HG02571 (cell line): ENCODE results near the gene ATG2B.

Experiments
- ATAC-seq: cut with Tn5 transposase; IDR thresholded peaks from one replicate; pipeline ENCODE4 v1.9.1; 2021; ENCODE audit warnings: mild to moderate bottlenecking, moderate library complexity; ENCODE audit not compliant: unreplicated experiment

ATG2B gene

GRCh38 chr14:96274122-96274521, 89.0 kb downstream of the ATG2B start:
- ATAC-seq: no peak

DNA sequence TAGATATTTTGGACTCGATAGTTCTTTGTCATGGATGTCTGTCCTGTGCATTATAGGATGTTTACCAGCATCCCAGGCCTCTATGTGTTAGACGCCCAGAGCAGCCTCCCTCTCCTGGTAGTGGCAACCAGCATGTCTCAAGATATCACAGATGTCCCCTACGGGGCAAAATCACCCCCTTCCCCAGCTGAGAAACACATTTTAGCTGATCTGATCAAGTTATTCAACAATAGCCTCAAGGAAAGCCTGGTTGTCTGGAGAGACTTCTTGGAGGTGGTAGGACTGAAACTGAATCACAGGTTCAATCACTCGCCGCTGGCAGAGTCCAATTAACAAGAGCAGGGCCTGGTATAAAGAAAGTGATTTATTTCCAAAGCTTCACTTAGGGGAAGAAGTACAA, 89.5 kb downstream of the ATG2B start:
- no peak for ATAC-seq

GRCh38 chr14:96272777-96273473, 90.2 kb downstream of the ATG2B start:
- ATAC-seq: no peak

- ATAC-seq: no peak
Observed at GRCh38 chr14:96271421-96271762, 91.7 kb downstream of the ATG2B start.

GRCh38 chr14:96270565-96271420, 92.3 kb downstream of the ATG2B start:
- no peak for ATAC-seq

DNA sequence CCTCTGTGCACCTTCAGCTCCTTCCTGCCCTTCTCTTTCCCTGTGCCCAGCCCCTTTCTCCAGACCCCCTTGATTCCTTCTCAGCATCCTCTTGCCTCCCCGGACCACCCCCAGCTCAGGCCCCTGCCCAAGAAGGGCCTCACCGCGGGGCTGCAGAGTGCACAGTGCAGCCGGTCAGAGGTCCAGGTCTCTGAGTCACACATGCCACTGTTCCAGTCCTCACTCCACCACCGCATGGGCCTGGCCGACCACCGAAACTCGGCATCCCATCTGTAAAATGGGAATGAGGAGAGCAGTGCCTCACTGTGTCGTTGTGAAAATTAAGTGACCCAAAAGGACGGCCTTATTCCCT, 93.8 kb downstream of the ATG2B start:
- ATAC-seq: no peak

DNA sequence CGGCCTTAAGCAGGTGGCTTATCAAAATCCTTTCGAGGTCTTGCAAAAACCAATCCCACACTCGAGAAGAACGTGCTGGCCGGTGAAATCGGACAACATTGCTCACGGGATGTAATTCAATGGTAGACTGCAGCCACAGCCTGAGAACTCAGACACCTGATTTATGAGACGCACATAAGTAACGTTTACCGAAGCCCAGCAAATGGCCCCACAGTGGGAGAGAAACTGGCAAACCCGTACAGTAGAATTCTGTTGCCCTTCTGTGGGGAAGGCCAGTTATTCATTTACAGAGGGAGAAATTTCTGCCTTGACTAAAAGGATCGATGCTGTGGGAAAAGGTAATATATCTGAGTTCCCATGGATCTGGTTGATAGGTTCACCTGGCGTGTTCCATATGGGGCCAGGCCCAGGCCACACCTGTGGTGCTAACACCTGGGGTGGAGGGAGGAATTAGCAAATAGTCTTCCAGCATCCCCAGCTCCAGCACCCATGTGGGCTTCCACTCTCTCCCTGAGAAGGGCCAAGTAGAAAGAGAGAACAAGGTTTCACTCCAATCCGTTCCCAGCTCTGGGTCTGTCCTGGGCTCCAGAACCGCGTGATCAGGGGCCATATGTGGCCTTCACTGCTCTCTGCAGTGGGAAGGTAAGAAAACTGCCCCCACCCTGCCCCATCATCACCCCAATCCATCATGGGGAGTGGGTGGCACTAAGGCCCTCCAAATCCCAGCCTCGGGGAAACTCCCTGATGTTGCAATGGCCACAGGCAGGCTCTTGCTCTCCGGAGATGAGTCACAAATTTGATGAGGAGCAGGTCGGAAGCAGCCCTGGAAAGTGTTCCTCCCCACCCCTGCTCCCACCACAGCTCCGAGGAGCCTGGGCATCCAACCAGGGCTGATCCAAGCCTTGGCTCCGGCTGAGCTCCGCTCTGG, 94.4 kb downstream of the ATG2B start:
- no peak for ATAC-seq

- no peak for ATAC-seq
Observed at GRCh38 chr14:96267916-96268315, 95.2 kb downstream of the ATG2B start.

- no peak for ATAC-seq
Observed at GRCh38 chr14:96267336-96267735, 95.8 kb downstream of the ATG2B start.

DNA sequence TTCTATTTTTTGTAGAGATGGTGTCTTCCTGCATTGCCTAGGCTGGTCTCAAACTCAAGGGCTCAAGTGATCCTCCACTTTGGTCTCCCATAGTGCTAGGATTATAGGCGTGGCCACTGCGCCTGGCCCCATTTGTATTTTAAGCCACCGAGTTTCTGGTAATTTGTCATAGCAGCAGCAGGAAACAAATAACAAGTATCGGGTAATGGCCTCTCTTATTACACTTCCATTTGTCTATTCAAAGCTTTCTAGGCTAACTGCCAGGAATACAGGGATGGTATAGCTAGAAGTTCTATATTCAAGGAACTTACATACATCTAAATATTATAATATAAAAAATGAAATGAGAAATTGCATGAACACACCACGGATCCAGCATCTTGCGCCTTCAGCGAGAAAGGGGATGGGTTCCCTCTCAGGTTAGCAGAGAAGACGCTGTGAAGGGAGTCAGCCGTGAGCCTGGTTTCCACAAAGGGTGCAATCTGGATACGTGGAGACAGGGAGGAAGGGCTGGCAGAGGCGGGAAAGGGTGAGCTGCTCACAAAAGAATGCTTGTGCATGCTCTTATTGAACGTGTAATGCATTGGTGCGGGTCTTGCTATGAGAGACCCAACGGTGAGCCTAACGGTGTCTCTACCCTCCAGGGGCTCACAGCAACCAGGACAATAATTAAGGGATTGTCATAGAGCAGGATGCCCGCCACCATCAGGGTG, 97.6 kb downstream of the ATG2B start:
- no peak for ATAC-seq

DNA sequence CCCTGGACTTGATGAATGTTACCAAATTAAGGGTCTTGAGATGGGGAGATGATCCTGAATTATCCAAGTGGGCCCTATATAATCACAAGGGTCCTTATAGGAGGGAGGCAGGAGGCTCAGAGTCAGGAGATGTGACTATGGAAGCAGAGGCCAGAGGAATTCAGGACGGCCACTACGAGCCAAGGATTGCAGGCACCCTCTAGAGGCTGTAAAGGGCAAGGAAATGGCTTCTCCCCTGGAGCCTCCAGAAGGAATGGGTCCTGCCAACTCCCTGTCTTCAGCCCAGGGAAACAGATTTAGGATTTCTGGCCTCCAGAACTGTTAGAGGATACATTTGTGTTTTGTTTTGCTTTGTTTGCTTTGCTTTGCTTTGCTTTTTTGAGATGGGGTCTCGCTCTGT, 98.3 kb downstream of the ATG2B start:
- ATAC-seq: no peak

- no peak for ATAC-seq
Observed at GRCh38 chr14:96264200-96264553, 99.0 kb downstream of the ATG2B start.

DNA sequence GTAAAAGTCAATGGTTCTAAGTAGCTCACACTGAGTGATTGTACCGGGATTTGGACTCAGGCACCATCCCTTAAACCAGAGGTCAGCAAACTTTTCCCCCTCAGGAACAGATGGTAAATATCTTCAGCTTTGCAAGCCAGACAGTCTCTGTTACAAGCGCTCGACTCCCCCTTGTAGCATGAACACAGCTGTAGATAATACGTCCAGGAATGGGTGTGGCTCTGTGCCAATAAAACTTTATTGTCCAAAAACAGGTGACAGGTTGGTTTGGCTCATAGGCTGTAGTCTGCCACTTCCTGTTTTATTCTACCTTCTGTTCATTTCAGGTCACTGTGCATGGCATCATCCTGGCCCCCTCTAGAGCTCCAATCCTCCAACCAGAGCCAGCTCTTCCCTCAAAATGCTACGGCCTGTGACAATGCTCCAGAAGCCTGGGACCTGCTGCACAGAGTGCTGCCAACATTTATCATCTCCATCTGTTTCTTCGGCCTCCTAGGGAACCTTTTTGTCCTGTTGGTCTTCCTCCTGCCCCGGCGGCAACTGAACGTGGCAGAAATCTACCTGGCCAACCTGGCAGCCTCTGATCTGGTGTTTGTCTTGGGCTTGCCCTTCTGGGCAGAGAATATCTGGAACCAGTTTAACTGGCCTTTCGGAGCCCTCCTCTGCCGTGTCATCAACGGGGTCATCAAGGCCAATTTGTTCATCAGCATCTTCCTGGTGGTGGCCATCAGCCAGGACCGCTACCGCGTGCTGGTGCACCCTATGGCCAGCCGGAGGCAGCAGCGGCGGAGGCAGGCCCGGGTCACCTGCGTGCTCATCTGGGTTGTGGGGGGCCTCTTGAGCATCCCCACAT, 99.6 kb downstream of the ATG2B start:
- ATAC-seq: no peak

DNA sequence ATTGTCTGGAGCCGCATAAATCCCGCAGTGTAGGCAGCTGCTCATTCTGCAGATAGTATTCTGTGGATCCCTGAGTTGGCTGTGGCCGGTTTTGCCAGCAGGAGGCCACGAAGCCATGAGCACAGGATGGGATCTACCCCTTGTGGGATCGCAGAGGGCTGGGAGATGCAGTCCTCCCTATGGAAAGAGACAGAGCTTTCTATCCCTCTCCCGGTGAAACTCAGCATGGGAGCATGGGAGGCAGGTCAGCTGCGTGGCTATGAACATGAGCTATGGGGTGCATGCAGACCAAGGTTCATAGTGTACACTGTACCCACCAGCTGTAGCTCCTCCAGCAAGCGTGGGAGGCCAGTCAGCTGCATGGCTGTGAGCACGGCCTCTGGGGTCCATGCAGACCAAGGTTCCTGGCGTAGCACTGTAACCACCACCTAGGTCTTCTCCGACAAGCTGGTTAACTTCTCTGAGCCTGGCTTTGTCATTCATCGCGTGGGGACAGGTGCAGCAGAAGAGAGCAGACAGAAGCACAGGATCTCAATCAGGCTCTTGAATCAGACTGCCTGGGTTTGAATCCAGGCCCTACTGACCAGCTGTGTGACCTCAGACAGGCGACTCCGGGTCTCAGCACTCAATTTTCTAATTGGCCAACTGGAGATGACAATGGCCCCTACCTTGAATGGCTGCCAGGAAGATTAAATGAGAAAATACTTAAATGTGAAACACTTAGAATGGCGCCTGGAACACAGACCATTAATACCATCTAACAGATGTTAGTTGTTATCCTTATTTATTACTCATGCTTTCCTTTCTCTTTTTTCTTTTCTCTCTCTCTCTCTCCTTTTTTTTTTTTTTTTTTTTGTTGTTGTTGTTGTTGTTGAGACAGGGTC, 101.1 kb downstream of the ATG2B start:
- no peak for ATAC-seq

DNA sequence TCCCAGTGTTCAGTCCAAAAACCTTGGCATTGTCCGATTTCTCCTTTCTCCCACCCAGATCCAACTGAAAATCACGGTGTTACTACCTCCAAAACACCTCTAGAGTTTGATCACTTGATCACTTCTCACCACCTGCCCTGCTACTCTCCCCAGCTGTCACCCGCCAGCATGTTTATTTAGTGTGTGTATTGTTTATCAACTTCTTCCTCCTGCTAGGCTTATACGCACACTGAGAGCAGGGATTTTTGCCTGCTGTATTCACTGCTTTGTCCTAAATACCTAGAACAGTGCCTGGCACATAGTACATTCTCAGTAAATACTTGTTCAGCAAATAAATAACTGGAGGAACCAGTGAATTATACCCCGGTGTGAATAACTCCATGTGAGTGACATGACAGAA, 102.1 kb downstream of the ATG2B start:
- no peak for ATAC-seq

GRCh38 chr14:96260341-96260821, 102.8 kb downstream of the ATG2B start:
- no peak for ATAC-seq

GRCh38 chr14:96257900-96258299, 105.2 kb downstream of the ATG2B start:
- ATAC-seq: no peak

DNA sequence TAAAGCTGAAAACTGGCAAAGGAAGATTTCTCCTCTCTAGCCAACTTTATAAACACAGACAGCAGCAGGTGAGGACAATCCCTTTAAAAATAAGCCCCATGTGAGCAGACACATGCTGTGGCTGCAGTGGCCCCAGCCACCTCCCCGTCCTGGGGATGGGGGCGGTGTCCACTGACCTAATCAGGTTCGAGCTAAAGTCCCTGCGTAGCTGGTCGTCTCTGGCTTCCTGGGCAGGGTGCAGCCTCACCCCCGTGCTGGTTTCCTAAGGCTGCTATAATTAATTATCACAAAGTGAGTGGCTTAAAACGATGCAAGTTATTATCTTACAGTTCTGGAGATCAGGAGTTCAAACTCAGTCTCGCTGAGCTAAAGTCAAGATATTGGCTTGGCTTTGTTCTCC, 106.1 kb downstream of the ATG2B start:
- no peak for ATAC-seq

- no peak for ATAC-seq
Observed at GRCh38 chr14:96256407-96256806, 106.7 kb downstream of the ATG2B start.
